Measurements from ENCODE around the gene SHC3. TPM values are rescaled to one million over a fixed set of nuclear protein-coding genes. Genes with fewer than 3 reads are reported as not detected.

The SHC3 gene
- total and polyA plus RNA-seq, 8 donors, result 0.15 to 1.7 (median 1.0) TPM

GRCh38 chr9:89153232-89154017 is 25.2 kb downstream of the SHC3 start:
- intact Hi-C loops (cut with DNase I; ENCODE audit: low total_unique reads), result no loop called here
- H3K27me3 ChIP-seq, result no peaks in the 10 kb centered on the region
- no peaks in the 10 kb centered on the region for H3K9me3 ChIP-seq
- H3K4me3 ChIP-seq, result no peak overlapping the region
- no peak for DNase-seq
- H3K36me3 ChIP-seq, result no peaks in the 10 kb centered on the region
- no peaks in the 10 kb centered on the region for H3K4me1 ChIP-seq
- H3K27ac ChIP-seq, result no peak overlapping the region
- WGBS, 5 donors, result 70 to 77% (median 70%) methylated on average over 14 of the region's 14 CpGs
- TF ChIP-seq POLR2AphosphoS5 (IDR thresholded peaks at IDR 0.05) (no peak), CTCF (IDR thresholded peaks at IDR 0.05) (no peak), EP300 (IDR thresholded peaks at IDR 0.05) (no peak), POLR2A (IDR thresholded peaks at IDR 0.05) (no peak)

GRCh38 chr9:89149726-89150125 is 28.9 kb downstream of the SHC3 start:
- WGBS, 5 donors, result 88 to 94% (median 92%) methylated on average over 3 of the region's 3 CpGs
- no peak for TF ChIP-seq POLR2A (IDR thresholded peaks at IDR 0.05)
- TF ChIP-seq POLR2AphosphoS5 (IDR thresholded peaks at IDR 0.05), result no peak
- TF ChIP-seq CTCF (IDR thresholded peaks at IDR 0.05), result no peak
- no peak for TF ChIP-seq EP300 (IDR thresholded peaks at IDR 0.05)
- DNase-seq, result no peak
- H3K27ac ChIP-seq, result no peak overlapping the region
- no peaks in the 10 kb centered on the region for H3K36me3 ChIP-seq
- no peak overlapping the region for H3K4me3 ChIP-seq
- H3K4me1 ChIP-seq, result no peaks in the 10 kb centered on the region
- H3K9me3 ChIP-seq, result no peaks in the 10 kb centered on the region
- no peaks in the 10 kb centered on the region for H3K27me3 ChIP-seq
- intact Hi-C loops (cut with DNase I; ENCODE audit: low total_unique reads), result no loop called here

- no peak overlapping the region for H3K27ac ChIP-seq
- no peaks in the 10 kb centered on the region for H3K27me3 ChIP-seq
- no peaks in the 10 kb centered on the region for H3K9me3 ChIP-seq
- no peak for DNase-seq
- 69 to 86% (median 83%) methylated on average over 3 of the region's 3 CpGs for WGBS, 5 donors
- H3K36me3 ChIP-seq, result no peaks in the 10 kb centered on the region
- H3K4me1 ChIP-seq, result no peaks in the 10 kb centered on the region
- intact Hi-C loops (cut with DNase I; ENCODE audit: low total_unique reads), result no loop called here
- TF ChIP-seq POLR2A (IDR thresholded peaks at IDR 0.05) (no peak), POLR2AphosphoS5 (IDR thresholded peaks at IDR 0.05) (no peak), EP300 (IDR thresholded peaks at IDR 0.05) (no peak), CTCF (IDR thresholded peaks at IDR 0.05) (no peak)
- H3K4me3 ChIP-seq, result no peak overlapping the region
These were observed 33.5 kb downstream of the SHC3 start for GRCh38 chr9:89145097-89145496.

GRCh38 chr9:89144238-89144637 is 34.4 kb downstream of the SHC3 start:
- Histone ChIP-seq H3K36me3 (no peaks in the 10 kb centered on the region), H3K27ac (no peak overlapping the region), H3K4me3 (no peak overlapping the region), H3K4me1 (peaks cover 0 to 2% (median 0%) of the 10 kb centered on the region in 4 donors), H3K27me3 (no peaks in the 10 kb centered on the region), H3K9me3 (no peaks in the 10 kb centered on the region)
- TF ChIP-seq EP300 (IDR thresholded peaks at IDR 0.05) (no peak), CTCF (IDR thresholded peaks at IDR 0.05) (no peak), POLR2A (IDR thresholded peaks at IDR 0.05) (no peak), POLR2AphosphoS5 (IDR thresholded peaks at IDR 0.05) (no peak)
- DNase-seq, result no peak
- intact Hi-C loops (cut with DNase I; ENCODE audit: low total_unique reads), result no loop called here
- 65 to 84% (median 82%) methylated on average over 2 of the region's 2 CpGs for WGBS, 5 donors

Measured in stomach (tissue), 9 donors.